HG03469 (cell line): ENCODE data around the gene UNC5B.

Source experiments
- ATAC-seq: cut with Tn5 transposase; IDR thresholded peaks from one replicate; pipeline ENCODE4 v1.9.1; 2021; ENCODE audit warnings: mild to moderate bottlenecking, moderate library complexity, moderate number of reproducible peaks; ENCODE audit not compliant: unreplicated experiment

The UNC5B gene

GRCh38 chr10:71212318-71213126 is at the start of gene UNC5B:
Gene UNC5B (plus strand): TSS chr10:71212570. CDS start chr10:71212986, 416 bp downstream.
- ATAC-seq = no peak

- no peak for ATAC-seq
Measured at GRCh38 chr10:71173466-71173865, 38.9 kb upstream of the UNC5B start.

- ATAC-seq = no peak
Measured at GRCh38 chr10:71176661-71177060, 35.7 kb upstream of the UNC5B start.

- no peak for ATAC-seq
Measured at GRCh38 chr10:71177651-71178199, 34.6 kb upstream of the UNC5B start.

- ATAC-seq = no peak
Measured at GRCh38 chr10:71178880-71179279, 33.5 kb upstream of the UNC5B start.

- no peak for ATAC-seq
Measured at GRCh38 chr10:71179382-71179781, 33.0 kb upstream of the UNC5B start.

GRCh38 chr10:71184421-71184820 is 27.9 kb upstream of the UNC5B start:
- ATAC-seq = no peak

- ATAC-seq = no peak
Measured at GRCh38 chr10:71185209-71185608, 27.2 kb upstream of the UNC5B start.

GRCh38 chr10:71187197-71187596 is 25.2 kb upstream of the UNC5B start:
- ATAC-seq = no peak

- no peak for ATAC-seq
Measured at GRCh38 chr10:71187600-71187999, 24.8 kb upstream of the UNC5B start.

GRCh38 chr10:71188201-71188600 is 24.2 kb upstream of the UNC5B start:
- ATAC-seq = no peak

- ATAC-seq = no peak
Measured at GRCh38 chr10:71191019-71191418, 21.4 kb upstream of the UNC5B start.

GRCh38 chr10:71191551-71192076 is 20.8 kb upstream of the UNC5B start:
- ATAC-seq = no peak

- ATAC-seq = no peak
Measured at GRCh38 chr10:71193516-71193915, 18.9 kb upstream of the UNC5B start.

- ATAC-seq = no peak
Measured at GRCh38 chr10:71197955-71198354, 14.4 kb upstream of the UNC5B start.

GRCh38 chr10:71201849-71202248 is 10.5 kb upstream of the UNC5B start:
- ATAC-seq = no peak

- no peak for ATAC-seq
Measured at GRCh38 chr10:71202314-71202713, 10.1 kb upstream of the UNC5B start.

- no peak for ATAC-seq
Measured at GRCh38 chr10:71203124-71203523, 9.2 kb upstream of the UNC5B start.

- ATAC-seq = no peak
Measured at GRCh38 chr10:71203716-71204115, 8.7 kb upstream of the UNC5B start.

GRCh38 chr10:71204746-71205145 is 7.6 kb upstream of the UNC5B start:
- ATAC-seq = no peak

GRCh38 chr10:71205468-71205867 is 6.9 kb upstream of the UNC5B start:
- ATAC-seq = no peak

- ATAC-seq = no peak
Measured at GRCh38 chr10:71206911-71207310, 5.5 kb upstream of the UNC5B start.
